Measurements from ENCODE around the gene ZBTB21.

The ZBTB21 gene

DNA sequence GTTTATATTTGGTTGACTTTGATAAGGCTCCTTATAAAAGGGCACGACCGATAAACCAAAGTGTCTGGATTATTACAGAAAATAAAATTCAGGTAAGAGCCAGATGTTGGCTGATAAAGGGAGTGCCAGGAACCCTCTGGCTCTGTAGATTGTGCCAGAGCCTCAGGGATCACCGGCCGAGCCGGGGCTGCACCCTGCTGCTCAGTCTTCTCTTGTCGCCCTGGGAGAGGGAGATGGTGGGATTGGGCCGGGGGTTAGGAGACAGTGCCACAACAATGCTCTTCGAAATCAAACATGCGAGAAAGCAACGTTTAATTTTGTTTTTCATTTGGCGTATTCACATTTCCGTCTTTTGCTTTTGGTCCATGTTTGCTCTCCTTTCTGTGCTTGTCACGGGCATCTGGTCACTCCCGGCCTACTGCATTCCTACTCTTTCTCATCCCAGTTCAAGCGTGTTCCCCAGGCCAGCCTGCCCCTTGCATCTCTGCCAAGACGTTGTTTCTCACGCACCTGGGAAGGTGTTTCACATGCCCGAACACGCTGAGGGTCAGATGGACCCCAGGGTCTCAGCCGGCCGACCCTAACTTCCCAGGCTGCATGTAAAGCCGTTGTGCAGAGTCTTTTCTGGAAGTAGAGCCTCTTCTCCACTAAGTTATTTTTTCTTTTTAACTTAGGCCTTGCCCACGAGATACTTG, 37.5 kb downstream of the ZBTB21 start:
- in situ Hi-C loops (cut with HindIII; ENCODE audit: low sequenced_read_pairs), result no loop called here

- in situ Hi-C loops (cut with HindIII; ENCODE audit: low sequenced_read_pairs), result no loop called here
Measured at GRCh38 chr21:41971891-41972290, 38.3 kb downstream of the ZBTB21 start.

DNA sequence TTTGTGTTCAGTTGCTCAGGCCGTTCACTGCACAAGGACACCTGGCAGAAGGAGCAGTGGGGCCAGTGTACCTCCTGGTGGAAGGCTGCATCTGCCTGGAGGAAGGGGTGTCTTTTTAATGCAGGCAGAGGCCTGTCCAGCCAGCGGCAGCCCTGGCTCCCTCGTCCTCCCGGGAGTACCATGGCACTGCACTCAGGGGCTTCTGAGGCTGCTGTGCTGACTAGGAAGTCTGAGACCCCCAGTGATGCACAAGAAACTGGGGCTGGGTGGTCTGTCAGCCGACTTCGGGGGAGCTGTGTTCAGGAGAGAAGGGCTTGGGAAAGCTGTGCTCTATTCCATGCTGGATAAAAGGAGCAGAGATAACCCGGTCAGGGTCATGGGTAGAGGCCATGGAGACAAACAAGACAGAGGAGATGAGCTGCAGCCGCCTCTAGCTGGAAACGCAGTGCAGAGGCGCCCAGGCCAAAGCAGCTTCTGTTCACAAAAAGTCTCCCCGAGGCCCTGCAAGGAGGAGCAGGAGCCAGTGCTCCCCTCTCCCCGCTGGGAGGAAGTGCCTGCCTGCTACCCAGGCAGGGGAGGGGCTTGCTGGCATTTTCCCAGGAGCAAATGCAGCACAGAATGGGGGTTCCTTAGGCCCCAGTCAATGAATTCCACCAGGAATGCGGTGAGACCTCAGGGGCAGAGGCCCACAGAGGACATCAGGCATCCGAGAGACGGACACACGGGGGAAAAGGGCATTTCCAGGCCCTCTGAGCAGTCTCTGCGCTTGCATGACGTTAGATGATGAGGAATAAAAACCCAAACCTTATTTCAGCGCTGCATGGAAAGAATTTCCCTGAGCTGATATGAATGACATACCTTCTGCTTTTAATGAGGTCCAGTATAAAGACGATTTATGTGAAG, 39.2 kb downstream of the ZBTB21 start:
- in situ Hi-C loops (cut with HindIII; ENCODE audit: low sequenced_read_pairs), result no loop called here

DNA sequence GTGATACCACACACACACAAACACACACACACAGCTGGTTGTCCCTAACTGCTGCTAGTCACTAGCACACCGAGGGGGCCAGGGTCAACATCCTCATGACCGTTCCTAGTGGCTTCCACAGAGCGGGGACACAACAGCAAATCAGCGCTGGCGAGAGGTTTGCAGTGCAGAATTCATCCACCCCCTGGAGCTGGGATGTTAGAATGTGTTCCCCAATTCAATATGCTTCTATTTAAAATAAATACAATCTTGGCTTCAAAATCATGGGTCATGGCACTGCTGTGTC, 40.1 kb downstream of the ZBTB21 start:
- in situ Hi-C loops (cut with HindIII; ENCODE audit: low sequenced_read_pairs), result no loop called here

DNA sequence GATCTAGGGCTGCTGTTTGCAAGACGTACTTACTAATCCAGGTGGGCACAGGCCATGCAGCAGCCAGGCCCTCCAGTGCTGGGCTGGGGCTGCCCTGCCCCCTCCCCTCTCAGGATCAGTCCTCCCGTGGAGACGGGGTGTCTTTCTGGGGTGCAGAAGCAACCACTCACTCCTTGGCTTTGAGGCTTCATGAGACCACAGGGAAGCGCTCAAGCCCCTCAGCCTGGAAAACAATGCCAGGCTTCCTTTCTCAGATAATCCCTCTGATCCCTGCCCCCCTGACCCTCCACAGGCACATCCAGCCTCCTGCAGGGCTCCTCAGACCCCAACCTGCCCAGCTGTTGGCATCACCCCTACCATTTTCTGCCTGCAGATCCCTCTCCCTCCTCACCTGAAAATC, 42.5 kb downstream of the ZBTB21 start:
- in situ Hi-C loops (cut with HindIII; ENCODE audit: low sequenced_read_pairs), result no loop called here

- in situ Hi-C loops (cut with HindIII; ENCODE audit: low sequenced_read_pairs), result no loop called here
Measured at GRCh38 chr21:41966872-41967621, 43.1 kb downstream of the ZBTB21 start.

- in situ Hi-C loops (cut with HindIII; ENCODE audit: low sequenced_read_pairs), result no loop called here
Measured at GRCh38 chr21:41966041-41966833, 43.9 kb downstream of the ZBTB21 start.

GRCh38 chr21:41965461-41966013, 44.6 kb downstream of the ZBTB21 start:
- in situ Hi-C loops (cut with HindIII; ENCODE audit: low sequenced_read_pairs), result no loop called here

DNA sequence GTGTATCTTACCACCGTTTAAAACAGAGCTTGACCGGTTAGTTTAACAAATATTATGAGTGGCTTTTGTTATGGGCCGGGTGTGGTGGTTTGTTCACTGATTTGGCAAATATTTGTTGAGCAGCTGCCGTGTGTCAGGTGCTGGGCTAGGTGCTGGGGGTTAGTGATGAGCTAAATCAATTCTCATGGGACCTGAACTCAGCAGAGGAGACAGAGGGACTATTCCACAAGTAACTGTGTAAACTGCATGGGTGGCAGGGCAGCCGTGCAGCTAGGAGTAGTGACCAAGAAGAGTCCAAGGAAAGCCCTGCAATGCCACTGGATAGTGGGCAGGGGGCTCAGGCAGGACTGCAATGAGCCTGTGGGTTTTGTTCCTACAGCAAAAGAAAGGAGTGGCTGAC, 45.1 kb downstream of the ZBTB21 start:
- in situ Hi-C loops (cut with HindIII; ENCODE audit: low sequenced_read_pairs), result no loop called here

- in situ Hi-C loops (cut with HindIII; ENCODE audit: low sequenced_read_pairs), result loop anchor here (5.0 kb wide), 1 partner anchor 78 kb away; no protein-coding TSS in a partner anchor
Measured at GRCh38 chr21:41964171-41964570, 46.0 kb downstream of the ZBTB21 start.

GRCh38 chr21:41962425-41962966, 47.7 kb downstream of the ZBTB21 start:
- in situ Hi-C loops (cut with HindIII; ENCODE audit: low sequenced_read_pairs), result loop anchor here (5.0 kb wide), 1 partner anchor 80 kb away; no protein-coding TSS in a partner anchor

DNA sequence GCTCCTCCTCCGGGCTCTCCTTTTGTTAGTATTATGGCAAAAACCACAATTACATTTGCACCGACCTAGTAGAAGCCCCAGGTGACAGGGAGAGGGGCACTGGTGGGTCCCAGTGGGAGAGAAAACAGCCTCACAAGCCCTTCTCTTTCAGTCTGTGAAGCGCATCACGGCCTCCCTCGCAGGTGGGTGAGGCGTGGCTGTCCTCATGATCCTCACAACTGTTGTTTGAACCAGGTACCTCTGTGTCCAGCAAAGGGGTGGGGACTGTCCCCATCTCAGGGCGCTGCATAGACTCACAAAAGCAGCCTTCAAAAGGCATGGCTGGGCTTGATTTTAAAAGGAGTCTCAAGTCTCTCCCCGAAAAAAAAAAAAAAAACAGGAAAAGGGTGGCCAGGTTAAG, 48.4 kb downstream of the ZBTB21 start:
- in situ Hi-C loops (cut with HindIII; ENCODE audit: low sequenced_read_pairs), result loop anchor here (5.0 kb wide), 1 partner anchor 81 kb away; no protein-coding TSS in a partner anchor

DNA sequence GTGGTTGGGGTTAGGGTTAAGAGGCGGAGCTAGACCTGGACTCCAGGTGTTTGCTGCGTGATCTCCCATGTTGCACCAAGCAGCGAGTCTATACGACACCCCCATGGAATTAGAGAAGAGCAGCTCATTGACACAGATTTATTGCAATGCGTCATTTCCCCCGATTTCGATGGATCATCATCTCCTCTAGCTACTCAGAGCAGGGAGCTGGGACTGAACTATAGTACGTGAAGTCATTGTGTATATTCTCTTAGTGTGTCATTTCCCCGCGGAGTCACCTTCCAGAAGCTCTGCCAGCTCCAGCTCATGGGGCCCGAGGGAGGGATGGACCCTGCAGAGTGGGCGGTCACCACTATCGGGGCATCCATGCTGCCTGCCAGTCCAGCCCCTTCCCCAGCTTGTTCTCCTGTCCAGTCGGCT, 48.9 kb downstream of the ZBTB21 start:
- in situ Hi-C loops (cut with HindIII; ENCODE audit: low sequenced_read_pairs), result loop anchor here (5.0 kb wide), 1 partner anchor 81 kb away; no protein-coding TSS in a partner anchor

DNA sequence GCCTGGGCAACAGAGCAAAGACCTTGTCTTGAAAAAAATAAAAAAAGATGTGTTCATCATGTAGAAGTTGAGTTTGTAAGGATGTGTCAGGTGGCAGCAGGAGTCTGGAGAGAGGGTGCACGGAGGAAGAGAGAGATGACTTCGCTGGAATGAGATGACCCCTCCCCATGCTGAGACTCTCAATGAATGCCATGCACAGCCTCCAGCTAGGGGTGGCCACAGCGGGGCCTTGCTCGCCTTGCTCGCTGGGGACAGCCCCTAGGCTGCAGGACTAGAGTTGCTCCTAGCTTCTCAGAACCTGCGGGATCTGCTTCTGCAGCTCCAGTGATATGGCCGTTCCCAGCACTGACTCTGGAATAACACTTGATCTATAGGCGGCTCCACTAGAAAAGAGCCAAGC, 49.8 kb downstream of the ZBTB21 start:
- in situ Hi-C loops (cut with HindIII; ENCODE audit: low sequenced_read_pairs), result loop anchor here (5.0 kb wide), 1 partner anchor 82 kb away; no protein-coding TSS in a partner anchor

DNA sequence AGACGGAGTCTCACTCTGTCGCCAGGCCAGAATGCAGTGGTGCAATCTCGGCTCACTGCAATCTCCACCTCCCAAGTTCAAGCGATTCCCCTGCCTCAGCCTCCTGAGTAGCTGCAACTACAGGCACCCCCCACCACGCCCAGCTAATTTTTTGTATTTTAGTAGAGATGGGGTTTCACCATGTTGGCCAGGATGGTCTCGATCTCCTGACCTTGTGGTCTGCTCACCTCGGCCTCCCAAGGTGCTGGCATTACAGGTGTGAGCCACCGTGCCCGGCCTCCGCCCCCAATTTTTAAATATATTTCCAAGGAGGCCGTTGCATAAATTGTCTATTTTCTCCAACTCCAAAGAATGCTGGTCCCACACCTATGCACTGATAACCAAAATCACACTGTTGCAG, 50.5 kb downstream of the ZBTB21 start:
- in situ Hi-C loops (cut with HindIII; ENCODE audit: low sequenced_read_pairs), result loop anchor here (5.0 kb wide), 1 partner anchor 83 kb away; no protein-coding TSS in a partner anchor

GRCh38 chr21:41958886-41959563, 51.1 kb downstream of the ZBTB21 start:
- in situ Hi-C loops (cut with HindIII; ENCODE audit: low sequenced_read_pairs), result no loop called here

GRCh38 chr21:41957991-41958766, 52.0 kb downstream of the ZBTB21 start:
- in situ Hi-C loops (cut with HindIII; ENCODE audit: low sequenced_read_pairs), result no loop called here

DNA sequence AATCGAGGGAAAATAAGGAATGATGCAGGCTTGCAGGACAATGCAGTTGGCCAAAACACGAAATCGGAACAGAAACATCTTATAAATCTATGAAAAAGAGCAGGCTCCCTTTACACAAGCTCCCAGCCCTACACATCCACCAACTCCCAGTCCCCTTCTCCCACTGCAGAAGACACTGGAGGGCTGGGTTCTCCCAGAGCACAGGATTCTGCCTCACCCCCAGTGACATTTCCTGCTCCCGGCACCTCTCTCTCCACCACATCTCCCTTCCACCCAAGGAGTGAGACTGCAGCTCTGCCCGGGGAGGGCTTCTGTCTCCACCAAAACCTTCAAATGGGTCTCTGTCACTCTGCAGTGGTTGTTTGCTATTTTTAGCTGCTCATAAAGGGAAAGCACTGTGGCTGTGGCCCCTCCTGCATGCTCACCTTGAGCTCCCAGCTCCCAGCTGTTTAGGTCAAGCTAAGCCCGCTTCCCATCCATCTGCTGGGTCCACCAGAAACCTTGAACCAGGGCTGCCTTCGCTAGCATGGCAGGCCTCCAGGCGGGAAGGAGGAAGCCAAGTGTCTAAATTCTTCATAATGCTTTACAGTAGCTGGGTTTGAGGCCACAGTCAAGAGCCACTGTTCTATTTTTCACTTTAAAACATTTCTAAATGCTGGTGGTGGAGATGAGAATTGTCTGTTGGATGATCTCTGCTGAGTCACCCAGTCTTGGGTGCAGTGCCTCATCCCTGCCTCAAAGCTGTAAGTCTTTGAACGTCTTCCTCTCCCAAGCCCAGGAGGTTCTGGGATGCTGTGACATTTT, 53.0 kb downstream of the ZBTB21 start:
- in situ Hi-C loops (cut with HindIII; ENCODE audit: low sequenced_read_pairs), result no loop called here

Measured in endothelial cell of hepatic sinusoid (primary cell).